GM12878 (cell line): ENCODE data around the gene PYGB. TPM values are rescaled to one million over a fixed set of nuclear protein-coding genes. Genes with fewer than 3 reads are reported as not detected.

Experiments
- ATAC-seq: fragments of 200-7000 bp; cut with Tn5 transposase; 3 replicates; pipeline ENCODE4 v1.9.1; 2020; ENCODE audit warnings: mild to moderate bottlenecking, moderate library complexity
- BruUV-seq: library from RNA; stranded (reverse); fragments of 400-500 nt; replicated peaks from 2 replicates; lab custom pipeline; 2021; lab: Mats Ljungman, UMichigan
- CTCF ChIA-PET: fragments of 300-600 bp; sonication (Branson Sonifier 250); formaldehyde crosslinking; extraction: SDS; loops from one replicate; lab custom pipeline; 2021; ENCODE audit warnings: inconsistent platforms; lab: Yijun Ruan, JAX
- POLR2A ChIA-PET: fragments of 350-600 bp; formaldehyde crosslinking; extraction: SDS; loops from one replicate; lab custom pipeline; 2021; ENCODE audit warnings: inconsistent platforms; lab: Charles Lee
- RAD21 ChIA-PET: fragments of 300-600 bp; sonication (Branson Sonifier 250); formaldehyde crosslinking; loops from one replicate; lab custom pipeline; 2023; ENCODE audit warnings: antibody characterized with exemption; ENCODE audit not compliant: unreplicated experiment; lab: Charles Lee
- SMC1A ChIA-PET: fragments of 300-600 bp; sonication (Branson Sonifier 250); formaldehyde crosslinking; loops from one replicate; lab custom pipeline; 2023; ENCODE audit not compliant: unreplicated experiment, uncharacterized antibody; lab: Charles Lee
- DNase-seq: peaks from one replicate; pipeline ENCODE4 v3.0.0-alpha.2; 2011; ENCODE audit warnings: low read depth, low spot score
- FAIRE-seq: peaks from 3 replicates; lab custom pipeline; 2011; peaks lifted over from hg19 to GRCh38; lab: Jason Lieb, UNC
- H2AFZ ChIP-seq: 2 replicates; pipeline ENCODE4 v1.6.0; 2011; ENCODE audit warnings: low read depth, low read length, control low read depth; ENCODE audit not compliant: control insufficient read depth
- H3K27ac ChIP-seq: 2 replicates; pipeline ENCODE4 v1.5.1; 2011; ENCODE audit warnings: control low read depth; ENCODE audit not compliant: control insufficient read depth, insufficient read depth
- H3K27me3 ChIP-seq, 2 experiments: replicated peaks in 1 of 2; 2 replicates each; pipeline versions ENCODE4 v1.6.0 to v1.6.1; 2011; ENCODE audit warnings: low read length in 1 of 2; ENCODE audit not compliant: control insufficient read depth in 2 of 2, insufficient read depth in 2 of 2
- H3K36me3 ChIP-seq, 2 experiments: 2 replicates each; pipeline ENCODE4 v1.5.1; 2011; ENCODE audit warnings: low read length in 1 of 2; ENCODE audit not compliant: control insufficient read depth in 2 of 2, insufficient read depth in 2 of 2
- H3K4me1 ChIP-seq: 2 replicates; pipeline ENCODE4 v1.6.1; 2011; ENCODE audit warnings: mild to moderate bottlenecking, low read length, moderate library complexity, mixed read lengths; ENCODE audit not compliant: control insufficient read depth, insufficient read depth
- H3K4me2 ChIP-seq: 2 replicates; pipeline ENCODE4 v1.6.0; 2011; ENCODE audit warnings: control low read depth; ENCODE audit not compliant: control insufficient read depth, insufficient read depth
- H3K4me3 ChIP-seq: fragments of 200-600 bp; sonication (generic); 2 replicates; pipeline ENCODE4 v1.5.1; 2016
- H3K79me2 ChIP-seq: 2 replicates; pipeline ENCODE4 v1.6.0; 2011; ENCODE audit warnings: low read length; ENCODE audit not compliant: control insufficient read depth, insufficient read depth
- H3K9ac ChIP-seq: 2 replicates; pipeline ENCODE4 v1.8.0; 2011; ENCODE audit warnings: low read length, control low read depth, mixed read lengths; ENCODE audit not compliant: control insufficient read depth, insufficient read depth
- H3K9me3 ChIP-seq: replicated peaks from 3 replicates; pipeline ENCODE4 v1.5.1; 2011; ENCODE audit warnings: mild to moderate bottlenecking, low read length; ENCODE audit not compliant: control insufficient read depth, insufficient read depth
- H4K20me1 ChIP-seq: 2 replicates; pipeline ENCODE4 v1.6.0; 2011; ENCODE audit not compliant: control insufficient read depth, insufficient read depth
- BHLHE40 ChIP-seq, 2 experiments: fragments of 450-650 bp in 1 of 2; IDR thresholded peaks; 2 replicates each; pipeline ENCODE4 v1.6.1; 2011 to 2017; ENCODE audit warnings: low read depth in 2 of 2, borderline replicate concordance in 1 of 2, improper control_type of control experiment in 1 of 2, low read length in 1 of 2, mild to moderate bottlenecking in 1 of 2
- CBX5 ChIP-seq: sonication (generic); IDR thresholded peaks from 2 replicates; pipeline ENCODE4 v1.6.1; 2016; ENCODE audit warnings: low read depth, moderate library complexity, mild to moderate bottlenecking, inconsistent platforms
- FOXK2 ChIP-seq: fragments of 450-650 bp; IDR thresholded peaks from 2 replicates; pipeline ENCODE4 v1.6.1; 2017; ENCODE audit warnings: mild to moderate bottlenecking, moderate library complexity
- IRF4 ChIP-seq: IDR thresholded peaks from 2 replicates; pipeline ENCODE4 v1.6.1; 2011; ENCODE audit warnings: low read depth, low read length
- MTA3 ChIP-seq: IDR thresholded peaks from 2 replicates; pipeline ENCODE4 v1.6.1; 2012; ENCODE audit warnings: low read length, inconsistent platforms, borderline replicate concordance
- NFIC ChIP-seq: IDR thresholded peaks from 2 replicates; pipeline ENCODE4 v1.6.1; 2012; ENCODE audit warnings: low read depth, mild to moderate bottlenecking, inconsistent platforms, low read length, moderate library complexity
- NFYB ChIP-seq: IDR thresholded peaks from 2 replicates; pipeline ENCODE4 v1.6.1; 2011; ENCODE audit warnings: low read depth, mild to moderate bottlenecking, low read length, improper control_type of control experiment, moderate library complexity; ENCODE audit not compliant: insufficient read depth
- NR2C1 ChIP-seq: fragments of 450-650 bp; IDR thresholded peaks from 2 replicates; pipeline ENCODE4 v1.6.1; 2017; ENCODE audit warnings: antibody characterized with exemption, mild to moderate bottlenecking, moderate library complexity
- NR2C2 ChIP-seq: IDR thresholded peaks from 2 replicates; pipeline ENCODE4 v1.6.1; 2011; ENCODE audit warnings: borderline replicate concordance, low read depth; ENCODE audit not compliant: control insufficient read depth, insufficient read length
- SIN3A ChIP-seq: IDR thresholded peaks from 2 replicates; pipeline ENCODE4 v1.6.1; 2012; ENCODE audit warnings: low read depth, low read length, improper control_type of control experiment
- SMC3 ChIP-seq: IDR thresholded peaks from 2 replicates; pipeline ENCODE4 v1.6.1; 2011; ENCODE audit warnings: low read length, improper control_type of control experiment, borderline replicate concordance
- TAF1 ChIP-seq: IDR thresholded peaks from 2 replicates; pipeline ENCODE4 v1.6.1; 2011; ENCODE audit warnings: mild to moderate bottlenecking, low read depth, low read length, borderline replicate concordance
- ZNF217 ChIP-seq: fragments of 450-650 bp; IDR thresholded peaks from 2 replicates; pipeline ENCODE4 v1.6.1; 2017; ENCODE audit warnings: antibody characterized with exemption, mild to moderate bottlenecking
- whole genome bisulfite sequencing: methylation state at CpG from one replicate; pipeline ENCODE4 v1.1.6; 2016; ENCODE audit warnings: low lambda C conversion rate; ENCODE audit not compliant: insufficient replicate concordance, insufficient coverage; ENCODE audit errors: missing lambda C conversion rate; 5-methylcytosine and 5-hydroxymethylcytosine counted together
- in situ Hi-C: fragments of 300-500 bp; cut with MboI; formaldehyde crosslinking; loops from 9 replicates; pipeline ENCODE4 v1.14.3; 2018; ENCODE audit warnings: mixed read lengths
- intact Hi-C: fragments of 100-400 bp; cut with micrococcal nuclease; formaldehyde crosslinking; loops from one replicate; pipeline ENCODE4 v1.14.2; 2022; ENCODE audit not compliant: unreplicated experiment
- polyA plus RNA-seq, 11 experiments: library from polyadenylated mRNA; depleted of rRNA in 4 of 11; unstranded in 6 of 11; stranded (reverse) in 5 of 11; fragments of >200 nt; fragmentation: Nextera tagmentation in 4 of 11; fragmentation: Illumina TruSeq in 1 of 11; extraction: Ambion mirVana in 4 of 11; extraction: Trizol in 1 of 11; gene quantifications; 1 replicate in 1 of 11; 2 replicates in 10 of 11; pipeline versions ENCODE4 v1.2.1 to v1.2.3, GENCODE V29; 2011 to 2016; ENCODE audit warnings: inconsistent platforms in 2 of 11, missing spikeins in 2 of 11, low read depth in 1 of 11
- total RNA-seq, 4 experiments: library from RNA; depleted of rRNA in 3 of 4; stranded (reverse); fragments of >200 nt in 3 of 4; fragmentation: Illumina TruSeq in 1 of 4; extraction: Trizol in 1 of 4; gene quantifications; 2 replicates each; pipeline versions ENCODE4 v1.2.1 to v1.2.3, GENCODE V29; 2013 to 2021

The PYGB gene
- total and polyA plus RNA-seq, 10 of the 15 experiments (the other 5 are each of a cell fraction or from before 2014, with no cell fraction given): 0.34 to 33.5 (median 21.8) TPM

DNA sequence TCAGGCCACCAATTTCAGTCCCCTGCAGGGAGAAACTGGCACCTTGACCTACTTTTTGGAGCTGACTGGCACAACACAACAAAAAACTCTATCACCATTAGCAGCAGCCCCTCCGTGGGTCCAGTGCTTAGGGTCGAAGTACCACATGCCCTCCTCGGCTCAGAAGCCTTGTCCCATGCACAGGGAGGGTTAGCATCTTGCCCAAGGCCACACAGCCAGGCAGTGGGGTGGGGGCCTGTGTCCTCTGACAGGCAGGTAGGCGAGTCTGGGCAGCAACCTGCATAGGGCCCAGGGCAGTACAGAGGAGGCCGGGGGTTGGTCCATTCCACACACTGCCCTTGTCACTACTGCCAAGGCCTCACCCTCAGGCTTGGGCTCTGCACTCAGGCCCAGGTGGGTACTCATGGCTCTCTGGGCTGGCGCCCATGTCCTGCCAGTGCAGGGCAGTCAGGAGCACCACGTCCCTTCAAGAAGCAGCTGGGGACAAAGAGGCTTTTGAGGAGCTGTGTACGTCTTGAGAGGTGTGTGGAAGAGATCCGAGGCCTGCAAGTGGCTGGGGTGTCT is 53.6 kb downstream of the PYGB start:
- Histone ChIP-seq H3K4me2 (no peak overlapping the region), H2AFZ (no peak overlapping the region), H3K9ac (no peak overlapping the region), H3K4me3 (no peak overlapping the region), H3K27me3 (no peaks in the 10 kb centered on the region), H4K20me1 (no peaks in the 10 kb centered on the region), H3K79me2 (no peaks in the 10 kb centered on the region), H3K9me3 (no peaks in the 10 kb centered on the region), H3K36me3 (peaks cover 6 to 19% of the 10 kb centered on the region in 2 experiments; a peak in 3 of 4 replicates), H3K4me1 (peaks cover 22% of the 10 kb centered on the region)
- intact Hi-C loops: no loop called here
- ChIA-PET SMC1A (interaction anchor here (1.2 kb wide), 1 partner anchor 98 kb away, joined by 3 read pairs; no protein-coding TSS in a partner anchor), RAD21 (no interaction called here), POLR2A (no interaction called here), CTCF (no interaction called here)
- in situ Hi-C loops: no loop called here
- BruUV-seq: no TSS peak
- 98% methylated on average over 9 of the region's 9 CpGs for WGBS
- DNase-seq (no peak), ATAC-seq (no peak)
- TF ChIP-seq TAF1: no peak
- TF ChIP-seq ZNF217: no peak
- no peak for TF ChIP-seq NFYB
- no peak for TF ChIP-seq NFIC
- TF ChIP-seq CBX5: no peak
- TF ChIP-seq SIN3A: no peak
- TF ChIP-seq SMC3: no peak
- TF ChIP-seq NR2C2: no peak
- no peak for TF ChIP-seq IRF4
- TF ChIP-seq FOXK2: no peak
- no peak for TF ChIP-seq BHLHE40 (IDR thresholded peaks at IDR 0.05; ENCODE audit: borderline replicate concordance in 1 of 2, low read depth in 2 of 2, low read length in 1 of 2)
- TF ChIP-seq NR2C1: no peak
- TF ChIP-seq MTA3: no peak
- TF ChIP-seq, all 136 proteins: peak for 0
- H3K27ac ChIP-seq: no peak overlapping the region
- FAIRE-seq: no peak
